Coronary artery (tissue), 2 donors: Measurements from ENCODE around the gene TPI1.
A peak's percentile ranks its signal among the peaks of the same experiment; 100 is the strongest.

Source experiments
- DNase-seq: peaks from one replicate; pipeline ENCODE4 v3.0.0-alpha.2; 2017; ENCODE audit warnings: low spot score
- H3K27ac ChIP-seq, 2 donors: fragments of 200-600 bp; sonication (generic); one replicate each; pipeline ENCODE4 v1.5.1; 2016 to 2019
- H3K4me3 ChIP-seq: fragments of 200-600 bp; sonication (generic); 2 replicates; pipeline ENCODE4 v1.5.1; 2016; ENCODE audit warnings: mild to moderate bottlenecking, moderate library complexity
- CTCF ChIP-seq: fragments of 200-600 bp; sonication (generic); IDR thresholded peaks from one replicate; pipeline ENCODE4 v1.5.1; 2019; ENCODE audit warnings: antibody characterized with exemption

TPI1 gene

DNA sequence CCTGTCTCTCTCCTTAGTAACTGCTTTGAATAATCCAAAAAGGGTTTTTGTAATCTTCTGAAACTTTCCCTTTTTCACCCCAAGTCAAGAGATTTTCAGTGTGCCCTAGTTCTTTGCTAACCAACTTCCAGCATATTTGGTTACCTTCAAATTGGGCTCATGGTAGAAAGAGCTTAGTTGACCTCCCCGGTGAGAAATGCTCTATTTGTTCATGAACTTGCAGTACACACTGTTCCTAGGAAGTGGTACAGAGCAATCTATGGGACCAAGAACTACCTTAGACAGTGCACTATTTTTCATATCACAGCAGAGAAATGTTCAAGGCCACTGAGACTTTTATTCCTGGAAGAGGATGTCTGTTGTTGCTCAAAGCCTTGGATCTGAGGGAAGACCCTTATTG, 13.7 kb upstream of the TPI1 start:
- H3K27ac ChIP-seq: peak overlapping the region; percentile 60 to 92
- TF ChIP-seq CTCF: no peak
- peak overlapping the region; percentile 91 for H3K4me3 ChIP-seq
- no peak for DNase-seq

DNA sequence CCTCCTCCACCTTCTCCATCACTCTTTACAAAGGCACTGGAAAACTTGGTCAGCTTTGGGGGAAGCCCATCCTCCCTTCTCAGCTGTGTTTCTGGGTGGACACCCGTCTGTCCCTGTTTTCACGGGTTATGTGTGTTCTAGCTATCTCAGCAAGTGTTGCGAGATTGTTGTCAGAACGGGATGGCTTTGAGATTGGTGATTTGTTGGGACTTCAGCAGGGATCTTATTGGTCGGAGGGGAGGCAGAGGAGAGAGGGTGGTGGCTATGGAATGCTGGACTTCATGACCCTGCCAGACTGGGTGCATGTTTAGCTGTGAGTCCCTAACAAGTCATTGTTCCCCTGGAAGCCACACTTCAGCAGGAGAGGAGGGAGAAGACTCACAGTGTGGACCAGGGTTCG, 13.3 kb upstream of the TPI1 start:
- H3K27ac ChIP-seq: peak overlapping the region; percentile 60 to 92
- no peak for DNase-seq

DNA sequence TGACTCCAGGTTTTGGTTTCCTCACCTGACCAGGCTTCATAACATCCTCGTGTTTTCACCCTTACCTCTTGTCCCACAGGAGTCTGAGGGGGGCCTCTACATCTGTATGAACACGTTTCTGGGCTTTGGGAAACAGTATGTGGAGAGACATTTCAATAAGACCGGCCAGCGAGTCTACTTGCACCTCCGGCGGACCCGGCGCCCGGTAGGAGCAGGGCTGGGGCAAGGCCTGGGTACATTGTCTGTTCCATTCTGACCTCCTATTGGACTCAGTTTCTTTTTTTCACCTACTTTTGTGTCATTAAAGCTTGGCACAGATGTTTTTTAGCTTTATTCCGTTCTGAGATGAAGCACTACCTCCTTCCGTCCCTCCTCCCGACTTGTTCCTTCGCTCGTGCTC, 12.0 kb upstream of the TPI1 start:
- no peak for TF ChIP-seq CTCF
- Histone ChIP-seq H3K27ac (no peak overlapping the region), H3K4me3 (no peak overlapping the region)
- DNase-seq: no peak

More for the DNA sequence above, 13.3 kb upstream of the TPI1 start:
- H3K4me3 ChIP-seq: no peak overlapping the region
- TF ChIP-seq CTCF: no peak

DNA sequence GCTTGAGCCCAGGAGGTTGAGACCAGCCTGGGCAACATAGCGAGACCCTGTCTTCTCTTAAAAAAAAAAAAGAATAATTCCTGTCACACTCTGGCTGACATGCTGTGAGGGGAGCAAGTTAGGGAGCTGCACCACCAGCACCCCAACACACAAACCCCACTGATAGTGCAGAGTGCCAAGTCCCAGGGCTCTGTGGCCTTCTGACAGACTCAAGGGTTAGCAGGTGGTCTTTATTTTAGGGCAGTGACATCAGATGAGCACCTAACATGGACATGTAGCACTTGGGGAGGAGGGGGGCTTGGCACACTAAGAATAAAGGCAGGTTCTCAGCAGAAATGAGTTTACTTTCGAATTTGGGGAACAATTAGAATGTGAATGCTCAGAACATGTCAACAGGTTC, 8.5 kb upstream of the TPI1 start:
- Histone ChIP-seq H3K27ac (no peak overlapping the region), H3K4me3 (no peak overlapping the region)
- DNase-seq: no peak
- TF ChIP-seq CTCF: no peak

GRCh38 chr12:6860116-6860515, 7.2 kb upstream of the TPI1 start:
- H3K27ac ChIP-seq: no peak overlapping the region
- DNase-seq: no peak
- TF ChIP-seq CTCF: no peak
- H3K4me3 ChIP-seq: no peak overlapping the region

- no peak for DNase-seq
- no peak overlapping the region for H3K27ac ChIP-seq
- TF ChIP-seq CTCF: no peak
- no peak overlapping the region for H3K4me3 ChIP-seq
Observed at GRCh38 chr12:6860942-6861341, 6.4 kb upstream of the TPI1 start.

GRCh38 chr12:6861391-6861790, 5.9 kb upstream of the TPI1 start:
- DNase-seq: no peak
- no peak for TF ChIP-seq CTCF
- H3K4me3 ChIP-seq: no peak overlapping the region

More at GRCh38 chr12:6861391-6861790, 5.9 kb upstream of the TPI1 start:
- H3K27ac ChIP-seq: no peak overlapping the region
